ENCODE measurements around the gene CALR. TPM values are rescaled to one million over a fixed set of nuclear protein-coding genes. Genes with fewer than 3 reads are reported as not detected.

CALR gene
- polyA plus RNA-seq, 2 of the 4 experiments (the other 2 are of a cell fraction), result 419 to 494 TPM

- no peaks in the 10 kb centered on the region for H3K9me3 ChIP-seq
- TF ChIP-seq HEYL (CRISPR knock-in tag; IDR thresholded peaks at IDR 0.05), result no peak
- TF ChIP-seq HDAC2 (IDR thresholded peaks at IDR 0.05), result no peak
- no peak for TF ChIP-seq TP53 (CRISPR knock-in tag; IDR thresholded peaks at IDR 0.05)
- TF ChIP-seq, protein P1, sequence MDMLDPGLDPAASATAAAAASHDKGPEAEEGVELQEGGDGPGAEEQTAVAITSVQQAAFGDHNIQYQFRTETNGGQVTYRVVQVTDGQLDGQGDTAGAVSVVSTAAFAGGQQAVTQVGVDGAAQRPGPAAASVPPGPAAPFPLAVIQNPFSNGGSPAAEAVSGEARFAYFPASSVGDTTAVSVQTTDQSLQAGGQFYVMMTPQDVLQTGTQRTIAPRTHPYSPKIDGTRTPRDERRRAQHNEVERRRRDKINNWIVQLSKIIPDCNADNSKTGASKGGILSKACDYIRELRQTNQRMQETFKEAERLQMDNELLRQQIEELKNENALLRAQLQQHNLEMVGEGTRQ (IDR thresholded peaks at IDR 0.05), result no peak
- TF ChIP-seq NR3C1 (IDR thresholded peaks at IDR 0.05), result no peak
- TF ChIP-seq ESRRA (IDR thresholded peaks at IDR 0.05; ENCODE audit: borderline replicate concordance, low read length), result no peak
- TF ChIP-seq KDM5A (IDR thresholded peaks at IDR 0.05), result no peak
- TF ChIP-seq MAFK (IDR thresholded peaks at IDR 0.05; ENCODE audit: partially characterized antibody), result no peak
- no peak for TF ChIP-seq POLR2AphosphoS2 (conservative IDR thresholded peaks at IDR 0.05; ENCODE audit: low read length)
- no peak for TF ChIP-seq HOXB13 (CRISPR knock-in tag; IDR thresholded peaks at IDR 0.05; ENCODE audit: low read depth)
- no peak for TF ChIP-seq ZC3H11A (IDR thresholded peaks at IDR 0.05)
- no peak for TF ChIP-seq CEBPB (IDR thresholded peaks at IDR 0.05)
- TF ChIP-seq ELK1 (IDR thresholded peaks at IDR 0.05; ENCODE audit: low read depth, low read length), result no peak
- DNase-seq (ENCODE audit: low read depth in 1 of 2, low spot score in 1 of 2) (no peak), ATAC-seq (no peak), FAIRE-seq (no peak)
- no peak overlapping the region for H3K27ac ChIP-seq
- 61% methylated on average over 3 of the region's 3 CpGs for WGBS (ENCODE audit: missing lambda C conversion rate)
- no peak overlapping the region for H3K4me3 ChIP-seq
- CTCF ChIA-PET, result interaction anchor here (0.6 to 2.8 kb wide), 2 partner anchors 10 to 18 kb away, joined by 3 to 12 read pairs; no protein-coding TSS in a partner anchor
- H3K4me2 ChIP-seq, result no peak overlapping the region
- no peaks in the 10 kb centered on the region for H3K4me1 ChIP-seq
- POLR2A ChIA-PET, result no interaction called here
Observed at GRCh38 chr19:12921047-12921446, 17.4 kb upstream of the CALR start.

DNA sequence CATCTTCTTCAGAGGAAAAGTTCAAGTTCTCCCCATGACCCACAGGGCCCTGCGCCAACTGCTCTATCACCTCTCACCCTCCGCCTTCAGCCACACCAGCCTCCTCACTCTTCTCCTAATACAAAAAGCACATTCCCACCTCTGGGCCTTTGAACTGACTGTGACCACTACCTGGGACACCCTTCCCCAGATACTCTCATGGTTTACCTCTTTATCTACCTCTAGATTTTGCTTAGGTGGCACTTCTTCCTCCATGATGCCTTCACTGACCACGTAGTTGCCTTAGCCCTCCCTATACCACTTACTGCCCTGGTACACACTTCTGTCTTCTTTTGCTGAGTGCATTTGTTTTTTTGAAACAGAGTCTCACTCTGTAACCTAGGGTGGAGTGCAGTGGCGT, 15.4 kb upstream of the CALR start:
- H3K4me3 ChIP-seq, result no peak overlapping the region
- FAIRE-seq (no peak), ATAC-seq (no peak), DNase-seq (ENCODE audit: low read depth in 1 of 2, low spot score in 1 of 2) (no peak)
- no peak for TF ChIP-seq PBX3 (IDR thresholded peaks at IDR 0.05)
- TF ChIP-seq MAFK (IDR thresholded peaks at IDR 0.05; ENCODE audit: partially characterized antibody), result peak; percentile 63
- TF ChIP-seq CBX8 (IDR thresholded peaks at IDR 0.05), result no peak
- TF ChIP-seq TP53 (CRISPR knock-in tag; IDR thresholded peaks at IDR 0.05), result no peak
- no peak overlapping the region for H3K4me2 ChIP-seq
- POLR2A ChIA-PET, result no interaction called here
- H3K9me3 ChIP-seq, result no peaks in the 10 kb centered on the region
- no peak overlapping the region for H3K27ac ChIP-seq
- no peaks in the 10 kb centered on the region for H3K4me1 ChIP-seq
- WGBS (ENCODE audit: missing lambda C conversion rate), result 95% methylated on average over 4 of the region's 4 CpGs
- CTCF ChIA-PET, result interaction anchor here (2.8 kb wide), 1 partner anchor 8 kb away, joined by 12 read pairs; no protein-coding TSS in a partner anchor

GRCh38 chr19:12924621-12925310, 13.6 kb upstream of the CALR start:
- DNase-seq (ENCODE audit: low read depth in 1 of 2, low spot score in 1 of 2) (no peak), FAIRE-seq (no peak), ATAC-seq (no peak)
- no peak overlapping the region for H3K27ac ChIP-seq
- no peak overlapping the region for H3K4me2 ChIP-seq
- 97% methylated on average over 25 of the region's 29 CpGs for WGBS (ENCODE audit: missing lambda C conversion rate)
- no peaks in the 10 kb centered on the region for H3K4me1 ChIP-seq
- CTCF ChIA-PET, result interaction anchor here (1.6 to 1.7 kb wide), 2 partner anchors 8 to 41 kb away, joined by 5 to 7 read pairs; no protein-coding TSS in a partner anchor
- POLR2A ChIA-PET, result no interaction called here
- H3K4me3 ChIP-seq, result no peak overlapping the region
- no peaks in the 10 kb centered on the region for H3K9me3 ChIP-seq
- TF ChIP-seq ZSCAN20 (CRISPR knock-in tag; IDR thresholded peaks at IDR 0.05), result no peak
- TF ChIP-seq MAX (IDR thresholded peaks at IDR 0.05), result no peak
- TF ChIP-seq TFCP2L1 (CRISPR knock-in tag; IDR thresholded peaks at IDR 0.05), result no peak
- no peak for TF ChIP-seq KDM1A (IDR thresholded peaks at IDR 0.05; ENCODE audit: low read depth)
- no peak for TF ChIP-seq MYC (IDR thresholded peaks at IDR 0.05; ENCODE audit: borderline replicate concordance, low read length)
- TF ChIP-seq, protein P1 (IDR thresholded peaks at IDR 0.05), result no peak
- TF ChIP-seq RCOR1 (IDR thresholded peaks at IDR 0.05; ENCODE audit: low read depth, low read length), result no peak
- no peak for TF ChIP-seq CBX8 (IDR thresholded peaks at IDR 0.05)
- no peak for TF ChIP-seq TP53 (CRISPR knock-in tag; IDR thresholded peaks at IDR 0.05)
- no peak for TF ChIP-seq EHMT2 (IDR thresholded peaks at IDR 0.05; ENCODE audit: low read depth)
- no peak for TF ChIP-seq ZNF302 (CRISPR knock-in tag; IDR thresholded peaks at IDR 0.05)
- no peak for TF ChIP-seq NPAS2 (CRISPR knock-in tag; IDR thresholded peaks at IDR 0.05; ENCODE audit: borderline replicate concordance)
- TF ChIP-seq POLR2A (IDR thresholded peaks at IDR 0.05; ENCODE audit: low read length), result no peak
- TF ChIP-seq, protein P2, sequence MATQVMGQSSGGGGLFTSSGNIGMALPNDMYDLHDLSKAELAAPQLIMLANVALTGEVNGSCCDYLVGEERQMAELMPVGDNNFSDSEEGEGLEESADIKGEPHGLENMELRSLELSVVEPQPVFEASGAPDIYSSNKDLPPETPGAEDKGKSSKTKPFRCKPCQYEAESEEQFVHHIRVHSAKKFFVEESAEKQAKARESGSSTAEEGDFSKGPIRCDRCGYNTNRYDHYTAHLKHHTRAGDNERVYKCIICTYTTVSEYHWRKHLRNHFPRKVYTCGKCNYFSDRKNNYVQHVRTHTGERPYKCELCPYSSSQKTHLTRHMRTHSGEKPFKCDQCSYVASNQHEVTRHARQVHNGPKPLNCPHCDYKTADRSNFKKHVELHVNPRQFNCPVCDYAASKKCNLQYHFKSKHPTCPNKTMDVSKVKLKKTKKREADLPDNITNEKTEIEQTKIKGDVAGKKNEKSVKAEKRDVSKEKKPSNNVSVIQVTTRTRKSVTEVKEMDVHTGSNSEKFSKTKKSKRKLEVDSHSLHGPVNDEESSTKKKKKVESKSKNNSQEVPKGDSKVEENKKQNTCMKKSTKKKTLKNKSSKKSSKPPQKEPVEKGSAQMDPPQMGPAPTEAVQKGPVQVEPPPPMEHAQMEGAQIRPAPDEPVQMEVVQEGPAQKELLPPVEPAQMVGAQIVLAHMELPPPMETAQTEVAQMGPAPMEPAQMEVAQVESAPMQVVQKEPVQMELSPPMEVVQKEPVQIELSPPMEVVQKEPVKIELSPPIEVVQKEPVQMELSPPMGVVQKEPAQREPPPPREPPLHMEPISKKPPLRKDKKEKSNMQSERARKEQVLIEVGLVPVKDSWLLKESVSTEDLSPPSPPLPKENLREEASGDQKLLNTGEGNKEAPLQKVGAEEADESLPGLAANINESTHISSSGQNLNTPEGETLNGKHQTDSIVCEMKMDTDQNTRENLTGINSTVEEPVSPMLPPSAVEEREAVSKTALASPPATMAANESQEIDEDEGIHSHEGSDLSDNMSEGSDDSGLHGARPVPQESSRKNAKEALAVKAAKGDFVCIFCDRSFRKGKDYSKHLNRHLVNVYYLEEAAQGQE (IDR thresholded peaks at IDR 0.05), result no peak
- no peak for TF ChIP-seq SMC3 (IDR thresholded peaks at IDR 0.05)
- no peak for TF ChIP-seq CBX2 (IDR thresholded peaks at IDR 0.05; ENCODE audit: borderline replicate concordance, low read depth)
